H9 (cell line): Measurements from ENCODE around the gene GNAI1. TPM values are rescaled to one million over a fixed set of nuclear protein-coding genes. Genes with fewer than 3 reads are reported as not detected.
A peak's percentile ranks its signal among the peaks of the same experiment; 100 is the strongest.

Experiments
- DNase-seq: peaks from one replicate; pipeline ENCODE4 v3.0.0-alpha.2; 2017
- H2AFZ ChIP-seq: one replicate; pipeline ENCODE4 v1.6.1; 2013; ENCODE audit warnings: mild to moderate bottlenecking, low read length, control low read depth, moderate library complexity
- H2AK5ac ChIP-seq: 2 replicates; pipeline ENCODE4 v1.6.1; 2013; ENCODE audit warnings: low read length, control low read depth, mixed read lengths; ENCODE audit not compliant: insufficient read length
- H2BK120ac ChIP-seq: one replicate; pipeline ENCODE4 v1.6.1; 2013; ENCODE audit warnings: low read depth, mild to moderate bottlenecking, low read length, control low read depth, inconsistent platforms; ENCODE audit not compliant: poor library complexity, severe bottlenecking
- H2BK12ac ChIP-seq: 2 replicates; pipeline ENCODE4 v1.6.1; 2013; ENCODE audit warnings: low read length, control low read depth, mixed read lengths, low read depth; ENCODE audit not compliant: insufficient read length
- H2BK15ac ChIP-seq: 2 replicates; pipeline ENCODE4 v1.6.1; 2013; ENCODE audit warnings: low read depth, low read length, control low read depth
- H2BK20ac ChIP-seq: one replicate; pipeline ENCODE4 v1.6.1; 2013; ENCODE audit warnings: low read depth, mild to moderate bottlenecking, low read length, control low read depth, inconsistent platforms; ENCODE audit not compliant: poor library complexity, severe bottlenecking
- H2BK5ac ChIP-seq: 2 replicates; pipeline ENCODE4 v1.6.1; 2013; ENCODE audit warnings: low read length, control low read depth, mixed read lengths; ENCODE audit not compliant: insufficient read length
- H3K14ac ChIP-seq: 2 replicates; pipeline ENCODE4 v1.6.1; 2013; ENCODE audit warnings: low read length, control low read depth; ENCODE audit not compliant: insufficient read depth
- H3K18ac ChIP-seq: 2 replicates; pipeline ENCODE4 v1.6.1; 2013; ENCODE audit warnings: low read depth, mild to moderate bottlenecking, mixed read lengths, low read length, control low read depth; ENCODE audit not compliant: insufficient read length
- H3K23ac ChIP-seq: 2 replicates; pipeline ENCODE4 v1.6.1; 2013; ENCODE audit warnings: low read length, control low read depth, mixed read lengths, low read depth; ENCODE audit not compliant: insufficient read length
- H3K23me2 ChIP-seq: 2 replicates; pipeline ENCODE4 v1.6.1; 2013; ENCODE audit warnings: low read depth, mild to moderate bottlenecking, mixed read lengths, low read length, control low read depth; ENCODE audit not compliant: insufficient read length, poor library complexity, severe bottlenecking
- H3K27ac ChIP-seq: 2 replicates; pipeline ENCODE4 v1.5.1; 2013; ENCODE audit warnings: low read length, control low read depth, mixed read lengths, low read depth; ENCODE audit not compliant: insufficient read length
- H3K27me3 ChIP-seq: 2 replicates; pipeline ENCODE4 v1.6.1; 2013; ENCODE audit warnings: low read length, control low read depth, inconsistent platforms; ENCODE audit not compliant: insufficient read depth
- H3K4ac ChIP-seq: 2 replicates; pipeline ENCODE4 v1.6.1; 2013; ENCODE audit warnings: low read depth, mild to moderate bottlenecking, control low read depth, inconsistent platforms, low read length, moderate library complexity
- H3K4me1 ChIP-seq: 2 replicates; pipeline ENCODE4 v1.6.1; 2013; ENCODE audit warnings: low read length, control low read depth, inconsistent platforms; ENCODE audit not compliant: insufficient read depth
- H3K4me2 ChIP-seq: 2 replicates; pipeline ENCODE4 v1.6.1; 2013; ENCODE audit warnings: low read length, control low read depth, mixed read lengths; ENCODE audit not compliant: insufficient read length, insufficient read depth
- H3K56ac ChIP-seq: 2 replicates; pipeline ENCODE4 v1.6.1; 2013; ENCODE audit warnings: low read depth, mild to moderate bottlenecking, mixed read lengths, low read length, control low read depth; ENCODE audit not compliant: insufficient read length
- H3K79me1 ChIP-seq: 2 replicates; pipeline ENCODE4 v1.6.1; 2013; ENCODE audit warnings: low read depth, mild to moderate bottlenecking, moderate library complexity, low read length, control low read depth, inconsistent platforms; ENCODE audit not compliant: insufficient read depth, poor library complexity, severe bottlenecking
- H3K79me2 ChIP-seq: 2 replicates; pipeline ENCODE4 v1.6.1; 2013; ENCODE audit warnings: low read length, control low read depth, inconsistent platforms; ENCODE audit not compliant: insufficient read depth
- H3K9ac ChIP-seq: 2 replicates; pipeline ENCODE4 v1.6.1; 2013; ENCODE audit warnings: low read length, control low read depth, mixed read lengths; ENCODE audit not compliant: insufficient read length; ENCODE audit errors: extremely low read depth
- H3K9me3 ChIP-seq: one replicate; pipeline ENCODE4 v1.6.1; 2013; ENCODE audit warnings: low read depth, low read length, inconsistent platforms; ENCODE audit not compliant: control insufficient read depth
- H3T11ph ChIP-seq: one replicate; pipeline ENCODE4 v1.6.1; 2013; ENCODE audit warnings: mild to moderate bottlenecking, low read length, control low read depth, inconsistent platforms
- H4K20me1 ChIP-seq: one replicate; pipeline ENCODE4 v1.6.1; 2013; ENCODE audit not compliant: control insufficient read depth, insufficient read length, insufficient read depth
- H4K5ac ChIP-seq: 2 replicates; pipeline ENCODE4 v1.6.1; 2013; ENCODE audit warnings: low read depth, mild to moderate bottlenecking, mixed read lengths, low read length, control low read depth; ENCODE audit not compliant: insufficient read length
- H4K8ac ChIP-seq: replicated peaks from 2 replicates; pipeline ENCODE4 v1.6.1; 2013; ENCODE audit warnings: low read length, control low read depth, mixed read lengths, low read depth; ENCODE audit not compliant: insufficient read length
- H4K91ac ChIP-seq: 2 replicates; pipeline ENCODE4 v1.6.1; 2013; ENCODE audit warnings: low read depth, mild to moderate bottlenecking, moderate library complexity, mixed read lengths, low read length, control low read depth; ENCODE audit not compliant: insufficient read length
- H3K27ac Mint-ChIP-seq, 3 experiments: 2 replicates in 2 of 3; 3 replicates in 1 of 3; pipeline ENCODE4 v1.8.0; 2020 to 2021; ENCODE audit warnings: mixed read lengths in 3 of 3, mild to moderate bottlenecking in 1 of 3, moderate library complexity in 1 of 3
- H3K27me3 Mint-ChIP-seq: 2 replicates; pipeline ENCODE4 v1.8.0; 2021; ENCODE audit warnings: low read depth, mild to moderate bottlenecking, moderate library complexity, mixed read lengths
- H3K36me3 Mint-ChIP-seq, 3 experiments: 2 replicates in 2 of 3; 3 replicates in 1 of 3; pipeline ENCODE4 v1.8.0; 2020 to 2021; ENCODE audit warnings: low read depth in 3 of 3, mixed read lengths in 3 of 3; ENCODE audit not compliant: insufficient read depth in 1 of 3
- H3K4me1 Mint-ChIP-seq, 2 experiments: 2 replicates each; pipeline ENCODE4 v1.8.0; 2020; ENCODE audit warnings: mixed read lengths in 2 of 2
- H3K4me3 Mint-ChIP-seq, 2 experiments: 2 replicates in 1 of 2; 3 replicates in 1 of 2; pipeline ENCODE4 v1.8.0; 2020 to 2021; ENCODE audit warnings: mild to moderate bottlenecking in 2 of 2, mixed read lengths in 2 of 2, moderate library complexity in 1 of 2
- H3K9me3 Mint-ChIP-seq, 2 experiments: 2 replicates in 1 of 2; 3 replicates in 1 of 2; pipeline ENCODE4 v1.8.0; 2020; ENCODE audit warnings: mild to moderate bottlenecking in 2 of 2, mixed read lengths in 2 of 2, moderate library complexity in 1 of 2
- CTCF ChIP-seq: fragments of 200-600 bp; sonication (generic); conservative IDR thresholded peaks from 3 replicates; pipeline ENCODE4 v1.8.0; 2021; ENCODE audit warnings: antibody characterized with exemption, mild to moderate bottlenecking
- WGBS: extraction: QIAGEN DNeasy Blood & Tissue Kit; methylation state at CpG from one replicate; pipeline ENCODE4 v1.1.7; 2013; ENCODE audit warnings: missing lambda C conversion rate, low lambda C conversion rate, mixed read lengths; ENCODE audit not compliant: insufficient read length; ENCODE audit errors: extremely low coverage; 5-methylcytosine and 5-hydroxymethylcytosine counted together
- total RNA-seq: library from RNA; stranded (reverse); gene quantifications from 2 replicates; pipeline ENCODE4 v1.2.1, GENCODE V29; 2021

Gene GNAI1
- total RNA-seq, 1 experiment from 2014 or later = 14.1 TPM

GRCh38 chr7:80230327-80230726, 95.7 kb downstream of the GNAI1 start:
- Histone ChIP-seq H4K91ac (no peak overlapping the region), H3K18ac (no peak overlapping the region), H3K23ac (no peak overlapping the region), H4K20me1 (no peaks in the 10 kb centered on the region), H2AK5ac (no peak overlapping the region), H2BK20ac (no peak overlapping the region), H3K27me3 (no peaks in the 10 kb centered on the region), H3K23me2 (no peaks in the 10 kb centered on the region), H4K5ac (no peak overlapping the region), H3K56ac (no peak overlapping the region), H2BK5ac (no peak overlapping the region), H3K14ac (no peak overlapping the region), H3K9ac (no peak overlapping the region), H4K8ac (no peak overlapping the region), H3K27ac (peak overlapping the region; percentile 61), H3K4me1 (peaks cover 2% of the 10 kb centered on the region; the same call in 1 of the 2 replicates), H3K79me2 (no peaks in the 10 kb centered on the region), H2BK15ac (no peak overlapping the region), H2AFZ (no peak overlapping the region), H3K4ac (no peak overlapping the region), H2BK12ac (no peak overlapping the region), H3T11ph (no peak overlapping the region), H3K79me1 (no peaks in the 10 kb centered on the region), H2BK120ac (no peak overlapping the region), H3K9me3 (no peaks in the 10 kb centered on the region), H3K4me2 (no peak overlapping the region)
- H3K9me3 Mint-ChIP-seq = no peaks in the 10 kb centered on the region
- DNase-seq = no peak
- WGBS = no CpG with 5 or more reads among the region's 2 CpGs
- no peaks in the 10 kb centered on the region for H3K36me3 Mint-ChIP-seq
- TF ChIP-seq CTCF = no peak
- peak overlapping the region; percentile 9 to 55 (median 41); a peak in 3 of 7 replicates for H3K27ac Mint-ChIP-seq
- peaks cover 11% of the 10 kb centered on the region in 2 experiments for H3K4me1 Mint-ChIP-seq
- H3K4me3 Mint-ChIP-seq = no peak overlapping the region
- no peaks in the 10 kb centered on the region for H3K27me3 Mint-ChIP-seq
